Activated T-cell treated with anti-CD3 and anti-CD28 coated beads, Interleukin-2, amount 50 U/mL, for 24 hours (primary cell): ENCODE data around the gene CLTC.
A peak's percentile ranks its signal among the peaks of the same experiment; 100 is the strongest.
"Not testable (repeated sequence)": the region's sequence is repeated elsewhere in the genome, so short reads cannot be mapped to it uniquely, and the experiment has no call there.

Source experiments
- DNase-seq: peaks from one replicate; pipeline ENCODE4 v3.0.0-alpha.2; 2020
- H3K27ac Mint-ChIP-seq: 2 replicates; pipeline ENCODE4 v1.8.0; 2020; ENCODE audit warnings: mild to moderate bottlenecking, mixed read lengths
- H3K27me3 Mint-ChIP-seq: 2 replicates; pipeline ENCODE4 v1.8.0; 2020; ENCODE audit warnings: mixed read lengths
- H3K36me3 Mint-ChIP-seq: 2 replicates; pipeline ENCODE4 v1.8.0; 2020; ENCODE audit warnings: low read depth, mixed read lengths
- H3K4me1 Mint-ChIP-seq: 2 replicates; pipeline ENCODE4 v1.8.0; 2020; ENCODE audit warnings: low read depth, mixed read lengths
- H3K4me3 Mint-ChIP-seq: 2 replicates; pipeline ENCODE4 v1.8.0; 2020; ENCODE audit warnings: mild to moderate bottlenecking, moderate library complexity, mixed read lengths
- H3K9me3 Mint-ChIP-seq: 2 replicates; pipeline ENCODE4 v1.8.0; 2020; ENCODE audit warnings: mixed read lengths

The CLTC gene

DNA sequence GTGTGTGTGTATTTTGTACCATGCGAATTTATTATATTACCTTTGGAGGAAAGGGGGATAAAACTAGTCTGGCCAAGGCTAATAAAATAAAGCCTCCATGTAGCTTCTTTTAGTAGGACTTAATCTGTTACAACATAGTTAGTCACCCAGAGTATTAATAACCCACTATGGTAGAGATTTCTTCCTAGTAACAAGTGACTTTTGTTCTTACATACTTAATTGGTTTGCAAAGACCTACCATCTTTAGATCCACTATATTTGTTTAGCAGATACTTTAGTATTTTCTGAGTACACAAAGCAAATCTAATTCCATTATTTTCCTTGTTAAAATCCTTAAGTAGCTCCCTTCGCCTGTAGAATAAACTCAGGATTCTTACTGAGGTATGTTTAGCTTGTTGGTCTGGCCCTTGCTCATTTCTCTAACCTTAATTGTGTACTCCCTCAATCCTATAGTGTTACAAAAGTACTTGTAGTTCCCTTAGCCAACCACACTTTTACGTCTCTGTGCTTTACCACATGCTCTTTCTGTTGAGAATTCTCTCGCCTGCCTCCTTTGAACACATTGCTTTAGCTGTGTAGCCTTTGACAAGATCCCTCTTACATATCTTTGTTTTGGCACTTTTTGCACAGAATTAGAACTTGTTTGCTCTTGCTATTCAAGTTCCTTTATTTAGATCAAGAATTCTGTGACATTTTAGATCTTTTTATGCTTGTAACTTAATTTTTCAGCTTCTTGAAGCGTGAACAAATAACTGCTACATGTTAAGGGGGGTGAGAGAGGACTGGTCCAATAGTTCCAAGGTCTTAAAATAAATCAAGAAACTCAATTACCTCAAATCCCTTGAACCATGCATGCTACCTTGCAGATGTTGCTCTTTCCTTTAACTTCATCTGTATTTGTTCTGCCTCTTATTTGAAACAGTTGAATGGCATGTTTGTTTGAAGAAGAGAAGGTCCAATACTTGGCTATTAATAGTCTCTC is 23.8 kb downstream of the CLTC start:
- peaks cover 67% of the 10 kb centered on the region for H3K4me1 Mint-ChIP-seq
- H3K36me3 Mint-ChIP-seq, result peaks cover 64% of the 10 kb centered on the region
- H3K27me3 Mint-ChIP-seq, result no peaks in the 10 kb centered on the region
- no peak overlapping the region for H3K4me3 Mint-ChIP-seq
- DNase-seq, result no peak
- no peak overlapping the region for H3K27ac Mint-ChIP-seq
- H3K9me3 Mint-ChIP-seq, result no peaks in the 10 kb centered on the region

DNA sequence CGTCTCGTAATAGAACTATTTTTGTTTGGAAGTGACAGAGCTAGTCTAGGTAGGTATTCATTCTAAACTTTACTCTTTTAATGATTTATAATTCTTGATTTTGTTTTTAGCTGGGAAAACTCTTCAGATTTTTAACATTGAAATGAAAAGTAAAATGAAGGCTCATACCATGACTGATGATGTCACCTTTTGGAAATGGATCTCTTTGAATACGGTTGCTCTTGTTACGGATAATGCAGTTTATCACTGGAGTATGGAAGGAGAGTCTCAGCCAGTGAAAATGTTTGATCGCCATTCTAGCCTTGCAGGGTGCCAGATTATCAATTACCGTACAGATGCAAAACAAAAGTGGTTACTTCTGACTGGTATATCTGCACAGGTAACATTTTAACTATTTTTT is 27.6 kb downstream of the CLTC start:
- H3K4me3 Mint-ChIP-seq, result no peak overlapping the region
- peaks cover 94% of the 10 kb centered on the region for H3K36me3 Mint-ChIP-seq
- no peaks in the 10 kb centered on the region for H3K9me3 Mint-ChIP-seq
- DNase-seq, result no peak
- H3K27ac Mint-ChIP-seq, result peak overlapping the region; percentile 23
- peaks cover 66% of the 10 kb centered on the region for H3K4me1 Mint-ChIP-seq
- no peaks in the 10 kb centered on the region for H3K27me3 Mint-ChIP-seq

DNA sequence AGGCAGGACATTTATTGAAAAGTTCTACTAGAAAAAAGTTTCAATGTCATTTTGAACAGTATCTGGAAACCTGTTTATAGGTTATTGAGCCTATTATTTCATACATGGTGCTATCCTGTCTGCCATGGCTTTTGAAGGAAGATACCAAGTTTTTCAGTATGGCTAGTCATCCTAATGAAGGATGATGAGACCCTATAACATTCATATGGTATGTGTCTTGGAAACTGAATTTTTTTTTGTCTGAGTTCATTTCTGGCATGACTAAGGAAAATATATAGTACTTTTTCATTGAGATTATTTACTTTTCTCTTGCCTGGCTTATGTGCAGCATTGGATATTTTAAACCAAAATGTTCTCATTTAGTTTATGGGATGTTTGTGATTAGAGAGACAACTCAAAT is 30.2 kb downstream of the CLTC start:
- Mint-ChIP-seq H3K9me3 (no peaks in the 10 kb centered on the region), H3K4me3 (no peak overlapping the region), H3K4me1 (peaks cover 51% of the 10 kb centered on the region), H3K36me3 (peaks cover 98% of the 10 kb centered on the region), H3K27me3 (no peaks in the 10 kb centered on the region), H3K27ac (no peak overlapping the region)
- no peak for DNase-seq

DNA sequence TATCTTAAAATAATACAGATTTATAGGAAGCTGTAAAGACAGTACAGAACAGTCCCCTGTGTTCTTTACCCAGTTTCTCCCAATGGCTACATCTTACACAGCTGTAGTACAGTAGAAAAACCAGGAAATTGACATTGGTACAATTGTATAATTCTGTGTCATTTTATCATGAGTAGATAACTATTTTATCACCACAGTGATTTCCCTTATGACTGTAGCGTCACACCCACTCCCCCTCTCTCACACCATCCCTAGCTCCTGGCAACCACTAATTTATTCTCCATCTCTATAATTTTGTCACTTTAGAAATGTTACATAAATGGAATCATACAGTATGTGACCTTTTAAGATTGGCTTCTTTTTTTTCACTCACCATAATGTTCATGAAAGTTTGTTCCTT is 30.9 kb downstream of the CLTC start:
- peaks cover 49% of the 10 kb centered on the region for H3K4me1 Mint-ChIP-seq
- H3K4me3 Mint-ChIP-seq, result no peak overlapping the region
- H3K27me3 Mint-ChIP-seq, result no peaks in the 10 kb centered on the region
- DNase-seq, result no peak
- H3K9me3 Mint-ChIP-seq, result no peaks in the 10 kb centered on the region
- peaks cover 98% of the 10 kb centered on the region for H3K36me3 Mint-ChIP-seq
- peak overlapping the region; percentile 24 for H3K27ac Mint-ChIP-seq

DNA sequence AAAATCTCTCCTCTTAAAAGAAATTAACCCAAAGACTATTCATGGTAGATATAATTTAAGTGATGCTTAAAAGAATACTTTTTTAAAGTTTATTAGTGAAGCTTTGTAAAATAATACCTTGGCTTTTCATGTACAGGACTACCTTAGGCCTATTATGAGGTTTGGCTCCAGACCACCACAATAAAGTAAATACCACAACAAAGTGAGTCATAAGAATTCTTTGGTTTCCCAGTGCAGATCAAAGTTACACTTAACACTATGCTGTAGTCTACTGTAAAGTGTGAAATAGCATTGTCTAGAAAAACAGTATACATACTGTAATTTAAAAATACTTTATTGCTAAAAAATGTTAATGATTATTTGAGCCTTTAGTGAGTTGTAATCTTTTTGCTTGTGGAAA is 31.7 kb downstream of the CLTC start:
- no peak overlapping the region for H3K27ac Mint-ChIP-seq
- DNase-seq, result no peak
- H3K36me3 Mint-ChIP-seq, result peaks cover 96% of the 10 kb centered on the region
- H3K27me3 Mint-ChIP-seq, result no peaks in the 10 kb centered on the region
- no peaks in the 10 kb centered on the region for H3K9me3 Mint-ChIP-seq
- peaks cover 49% of the 10 kb centered on the region for H3K4me1 Mint-ChIP-seq
- no peak overlapping the region for H3K4me3 Mint-ChIP-seq

DNA sequence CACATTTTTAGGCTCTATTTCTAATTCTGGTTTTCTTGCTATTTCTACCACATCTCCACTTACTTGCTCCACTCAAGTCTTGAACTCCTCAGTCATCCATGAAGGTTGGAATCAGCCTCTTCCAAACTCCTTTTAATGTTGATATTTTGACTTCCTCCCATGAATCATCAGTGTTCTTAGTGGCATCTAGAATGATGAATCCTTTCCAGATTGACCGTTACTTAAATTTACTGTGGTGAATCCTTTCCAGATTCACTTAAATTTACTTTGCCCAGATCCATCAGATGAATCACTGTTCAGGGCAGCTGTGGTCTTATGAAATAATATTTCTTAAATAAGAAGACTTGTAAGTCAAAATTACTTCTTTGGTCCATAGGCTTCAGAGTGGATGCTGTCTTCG is 32.4 kb downstream of the CLTC start:
- peak overlapping the region; percentile 0 for H3K27ac Mint-ChIP-seq
- no peak for DNase-seq
- peaks cover 46% of the 10 kb centered on the region for H3K4me1 Mint-ChIP-seq
- H3K4me3 Mint-ChIP-seq, result no peak overlapping the region
- peaks cover 95% of the 10 kb centered on the region for H3K36me3 Mint-ChIP-seq
- no peaks in the 10 kb centered on the region for H3K27me3 Mint-ChIP-seq
- no peaks in the 10 kb centered on the region for H3K9me3 Mint-ChIP-seq

DNA sequence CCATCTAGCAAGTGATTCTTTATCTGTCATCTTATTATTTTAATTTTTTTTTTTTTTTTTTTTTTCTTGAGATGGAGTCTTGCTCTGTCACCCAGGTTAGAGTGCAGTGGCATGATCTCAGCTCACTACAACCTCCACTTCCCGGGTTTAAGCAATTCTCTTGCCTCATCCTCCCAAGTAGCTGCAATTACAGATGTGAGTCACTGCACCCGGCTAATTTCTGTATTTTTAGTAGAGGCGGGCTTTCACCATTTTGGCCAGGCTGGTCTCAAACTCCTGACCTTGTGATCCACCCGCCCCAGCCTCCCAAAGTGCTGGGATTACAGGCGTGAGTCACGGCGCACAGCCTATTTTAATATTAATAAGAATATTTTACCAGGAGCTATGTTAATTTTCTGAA is 36.9 kb downstream of the CLTC start:
- not testable (repeated sequence) for DNase-seq, H3K9me3 Mint-ChIP-seq, H3K4me3 Mint-ChIP-seq, H3K4me1 Mint-ChIP-seq, H3K27ac Mint-ChIP-seq, H3K27me3 Mint-ChIP-seq
- H3K36me3 Mint-ChIP-seq, result peaks cover 93% of the 10 kb centered on the region

DNA sequence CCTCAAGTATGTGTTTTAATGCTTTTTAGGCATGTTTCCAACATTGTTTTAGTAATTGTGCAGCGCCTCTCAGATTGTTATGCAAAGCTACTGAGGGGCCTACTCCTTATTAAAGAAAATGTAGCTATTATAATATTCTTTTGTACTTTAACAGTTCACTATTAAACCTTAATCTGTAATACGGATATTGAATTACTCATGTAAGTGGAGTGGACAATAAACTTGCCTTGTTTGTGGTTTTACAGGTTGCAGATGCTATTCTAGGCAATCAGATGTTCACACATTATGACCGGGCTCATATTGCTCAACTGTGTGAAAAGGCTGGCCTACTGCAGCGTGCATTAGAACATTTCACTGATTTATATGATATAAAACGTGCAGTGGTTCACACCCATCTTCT is 46.5 kb downstream of the CLTC start:
- H3K4me1 Mint-ChIP-seq, result peaks cover 36% of the 10 kb centered on the region
- H3K27ac Mint-ChIP-seq, result no peak overlapping the region
- no peaks in the 10 kb centered on the region for H3K9me3 Mint-ChIP-seq
- peaks cover 95% of the 10 kb centered on the region for H3K36me3 Mint-ChIP-seq
- DNase-seq, result no peak
- H3K27me3 Mint-ChIP-seq, result no peaks in the 10 kb centered on the region
- H3K4me3 Mint-ChIP-seq, result no peak overlapping the region

GRCh38 chr17:59668816-59669215 is 49.1 kb downstream of the CLTC start:
- Mint-ChIP-seq H3K36me3 (peaks cover 88% of the 10 kb centered on the region), H3K9me3 (no peaks in the 10 kb centered on the region), H3K27me3 (no peaks in the 10 kb centered on the region), H3K4me1 (peaks cover 43% of the 10 kb centered on the region), H3K27ac (peak overlapping the region; percentile 81), H3K4me3 (no peak overlapping the region)
- no peak for DNase-seq

GRCh38 chr17:59669411-59669810 is 49.7 kb downstream of the CLTC start:
- no peaks in the 10 kb centered on the region for H3K27me3 Mint-ChIP-seq

DNA sequence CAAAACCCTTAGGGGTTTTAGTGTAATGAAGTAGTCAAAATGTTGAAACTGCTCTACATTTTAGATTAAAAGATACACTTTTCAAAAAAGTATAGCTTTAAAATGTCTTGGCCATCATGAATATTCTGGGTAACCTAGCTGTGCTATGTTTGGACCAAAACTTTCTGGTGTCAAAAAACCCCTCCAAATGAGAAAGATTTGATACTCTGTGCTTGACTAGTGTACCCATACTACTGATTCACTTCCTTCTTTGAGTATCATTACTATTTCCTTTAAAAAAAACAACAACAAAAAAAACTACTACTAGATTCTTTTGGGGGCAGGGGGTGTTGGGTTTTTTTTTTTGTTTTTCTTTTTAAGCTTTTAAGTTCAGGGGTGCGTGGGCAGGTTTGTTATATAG is 50.2 kb downstream of the CLTC start:
- peaks cover 88% of the 10 kb centered on the region for H3K36me3 Mint-ChIP-seq
- H3K9me3 Mint-ChIP-seq, result no peaks in the 10 kb centered on the region
- H3K4me3 Mint-ChIP-seq, result no peak overlapping the region
- no peak for DNase-seq
- peak overlapping the region; percentile 86 for H3K27ac Mint-ChIP-seq
- no peaks in the 10 kb centered on the region for H3K27me3 Mint-ChIP-seq
- peaks cover 45% of the 10 kb centered on the region for H3K4me1 Mint-ChIP-seq

More at GRCh38 chr17:59669411-59669810, 49.7 kb downstream of the CLTC start:
- Mint-ChIP-seq H3K36me3 (peaks cover 88% of the 10 kb centered on the region), H3K4me1 (peaks cover 43% of the 10 kb centered on the region), H3K27ac (peak overlapping the region; percentile 86), H3K4me3 (no peak overlapping the region), H3K9me3 (no peaks in the 10 kb centered on the region)
- DNase-seq, result no peak

GRCh38 chr17:59671386-59671785 is 51.7 kb downstream of the CLTC start:
- H3K9me3 Mint-ChIP-seq, result no peaks in the 10 kb centered on the region
- peaks cover 89% of the 10 kb centered on the region for H3K36me3 Mint-ChIP-seq
- no peaks in the 10 kb centered on the region for H3K27me3 Mint-ChIP-seq
- H3K4me1 Mint-ChIP-seq, result peaks cover 45% of the 10 kb centered on the region
- H3K4me3 Mint-ChIP-seq, result no peak overlapping the region
- DNase-seq, result no peak
- peak overlapping the region; percentile 74 for H3K27ac Mint-ChIP-seq

GRCh38 chr17:59675231-59675630 is 55.5 kb downstream of the CLTC start:
- Mint-ChIP-seq H3K4me1 (peaks cover 17% of the 10 kb centered on the region), H3K27me3 (no peaks in the 10 kb centered on the region), H3K9me3 (no peaks in the 10 kb centered on the region), H3K27ac (peak overlapping the region; percentile 71), H3K36me3 (peaks cover 88% of the 10 kb centered on the region), H3K4me3 (no peak overlapping the region)
- no peak for DNase-seq

DNA sequence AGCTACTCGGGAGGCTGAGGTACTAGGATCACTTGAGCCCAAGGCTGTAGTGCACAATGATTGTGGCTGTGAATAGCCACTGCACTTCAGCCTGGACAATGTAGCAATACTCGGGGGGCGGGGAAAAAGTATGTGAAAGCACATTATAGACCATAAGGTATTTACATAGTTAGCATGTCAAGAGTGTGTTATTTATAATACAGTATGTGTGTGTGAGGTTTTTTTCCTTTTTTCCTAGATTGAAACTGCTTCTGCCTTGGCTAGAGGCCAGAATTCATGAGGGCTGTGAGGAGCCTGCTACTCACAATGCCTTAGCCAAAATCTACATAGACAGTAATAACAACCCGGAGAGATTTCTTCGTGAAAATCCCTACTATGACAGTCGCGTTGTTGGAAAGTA is 57.0 kb downstream of the CLTC start:
- peaks cover 89% of the 10 kb centered on the region for H3K36me3 Mint-ChIP-seq
- peak overlapping the region; percentile 37 for H3K27ac Mint-ChIP-seq
- H3K4me3 Mint-ChIP-seq, result no peak overlapping the region
- peaks cover 5% of the 10 kb centered on the region for H3K4me1 Mint-ChIP-seq
- H3K27me3 Mint-ChIP-seq, result no peaks in the 10 kb centered on the region
- no peaks in the 10 kb centered on the region for H3K9me3 Mint-ChIP-seq
- no peak for DNase-seq

- Mint-ChIP-seq H3K27ac (peak overlapping the region; percentile 65), H3K4me1 (peaks cover 11% of the 10 kb centered on the region), H3K9me3 (no peaks in the 10 kb centered on the region), H3K36me3 (peaks cover 96% of the 10 kb centered on the region), H3K4me3 (no peak overlapping the region), H3K27me3 (no peaks in the 10 kb centered on the region)
- DNase-seq, result no peak
Observed at GRCh38 chr17:59678918-59679317, 59.2 kb downstream of the CLTC start.
